Measurements from ENCODE around the gene MYH14. TPM values are rescaled to one million over a fixed set of nuclear protein-coding genes. Genes with fewer than 3 reads are reported as not detected.

Gene MYH14
- polyA plus RNA-seq, 1 donor (not counting 4 experiments of a cell fraction or from before 2014, with no cell fraction given): 0.20 TPM

GRCh38 chr19:50268041-50268440, 64.6 kb downstream of the MYH14 start:
- Histone ChIP-seq H3K9ac (ENCODE audit: control insufficient read depth, extremely low read depth, insufficient read depth, low read length) (no peak overlapping the region), H3K9me1 (ENCODE audit: control insufficient read depth, extremely low read depth, insufficient read depth, low read length) (no peaks in the 10 kb centered on the region), H3K27me3 (ENCODE audit: control insufficient read depth, extremely low read depth, insufficient read depth, low read length) (no peaks in the 10 kb centered on the region), H2AFZ (ENCODE audit: control insufficient read depth, low read length) (no peak overlapping the region), H3K4me3 (ENCODE audit: control insufficient read depth in 2 of 3, extremely low read depth in 1 of 3, insufficient read depth in 2 of 3, low read depth in 1 of 3, low read length in 3 of 3) (no peak overlapping the region), H3K79me2 (ENCODE audit: control insufficient read depth, insufficient read depth, low read length) (no peaks in the 10 kb centered on the region), H3K27ac (ENCODE audit: control insufficient read depth, insufficient read depth, low read length) (no peak overlapping the region), H3K9me3 (ENCODE audit: control insufficient read depth, low read depth, low read length) (no peaks in the 10 kb centered on the region), H3K4me1 (ENCODE audit: control insufficient read depth, extremely low read depth, insufficient read depth, low read length) (no peaks in the 10 kb centered on the region), H4K20me1 (ENCODE audit: control insufficient read depth, extremely low read depth, insufficient read depth, low read length) (no peaks in the 10 kb centered on the region), H3K4me2 (ENCODE audit: control insufficient read depth, extremely low read depth, insufficient read depth, low read depth, low read length) (no peak overlapping the region), H3K36me3 (ENCODE audit: control insufficient read depth in 2 of 2, extremely low read depth in 1 of 2, insufficient read depth in 2 of 2, low read length in 2 of 2) (no peaks in the 10 kb centered on the region)
- dilution Hi-C loops (cut with MboI; ENCODE audit: extremely low pct_ligation_motif_present, low sequenced_read_pairs): no loop called here
- DNase-seq (ENCODE audit: low read depth, low spot score): no peak
- TF ChIP-seq EZH2 (IDR thresholded peaks at IDR 0.05; ENCODE audit: low read length): no peak
- TF ChIP-seq, protein P1, sequence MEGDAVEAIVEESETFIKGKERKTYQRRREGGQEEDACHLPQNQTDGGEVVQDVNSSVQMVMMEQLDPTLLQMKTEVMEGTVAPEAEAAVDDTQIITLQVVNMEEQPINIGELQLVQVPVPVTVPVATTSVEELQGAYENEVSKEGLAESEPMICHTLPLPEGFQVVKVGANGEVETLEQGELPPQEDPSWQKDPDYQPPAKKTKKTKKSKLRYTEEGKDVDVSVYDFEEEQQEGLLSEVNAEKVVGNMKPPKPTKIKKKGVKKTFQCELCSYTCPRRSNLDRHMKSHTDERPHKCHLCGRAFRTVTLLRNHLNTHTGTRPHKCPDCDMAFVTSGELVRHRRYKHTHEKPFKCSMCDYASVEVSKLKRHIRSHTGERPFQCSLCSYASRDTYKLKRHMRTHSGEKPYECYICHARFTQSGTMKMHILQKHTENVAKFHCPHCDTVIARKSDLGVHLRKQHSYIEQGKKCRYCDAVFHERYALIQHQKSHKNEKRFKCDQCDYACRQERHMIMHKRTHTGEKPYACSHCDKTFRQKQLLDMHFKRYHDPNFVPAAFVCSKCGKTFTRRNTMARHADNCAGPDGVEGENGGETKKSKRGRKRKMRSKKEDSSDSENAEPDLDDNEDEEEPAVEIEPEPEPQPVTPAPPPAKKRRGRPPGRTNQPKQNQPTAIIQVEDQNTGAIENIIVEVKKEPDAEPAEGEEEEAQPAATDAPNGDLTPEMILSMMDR (optimal IDR thresholded peaks at IDR 0.05 in 1 of 3, IDR thresholded peaks at IDR 0.05 in 1 of 3, conservative IDR thresholded peaks at IDR 0.05 in 1 of 3; ENCODE audit: extremely low read depth in 1 of 3, insufficient read depth in 2 of 3, low read length in 3 of 3): no peak
- FAIRE-seq: no peak

DNA sequence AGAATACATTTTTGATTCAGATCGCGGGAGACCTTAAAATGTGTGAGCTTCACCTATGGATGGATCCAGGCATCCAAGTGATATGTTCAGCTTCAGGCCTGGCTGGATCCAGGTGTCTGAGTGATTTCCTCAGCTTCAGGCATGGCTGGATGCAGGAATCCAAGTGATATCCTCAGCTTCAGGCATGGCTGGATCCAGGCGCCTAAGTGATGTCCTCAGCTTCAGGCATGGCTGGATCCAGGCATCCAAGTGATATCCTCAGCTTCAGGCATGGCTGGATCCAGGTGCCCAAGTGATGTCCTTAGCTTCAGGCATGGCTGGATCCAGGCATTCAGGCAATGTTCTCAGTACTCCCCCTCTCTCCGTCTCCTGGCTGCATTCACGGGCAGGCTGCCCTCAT, 65.1 kb downstream of the MYH14 start:
- Histone ChIP-seq H3K4me1 (ENCODE audit: control insufficient read depth, extremely low read depth, insufficient read depth, low read length) (no peaks in the 10 kb centered on the region), H3K9ac (ENCODE audit: control insufficient read depth, extremely low read depth, insufficient read depth, low read length) (no peak overlapping the region), H3K27me3 (ENCODE audit: control insufficient read depth, extremely low read depth, insufficient read depth, low read length) (no peaks in the 10 kb centered on the region), H3K27ac (ENCODE audit: control insufficient read depth, insufficient read depth, low read length) (no peak overlapping the region), H3K9me1 (ENCODE audit: control insufficient read depth, extremely low read depth, insufficient read depth, low read length) (no peaks in the 10 kb centered on the region), H3K79me2 (ENCODE audit: control insufficient read depth, insufficient read depth, low read length) (no peaks in the 10 kb centered on the region), H3K4me3 (ENCODE audit: control insufficient read depth in 2 of 3, extremely low read depth in 1 of 3, insufficient read depth in 2 of 3, low read depth in 1 of 3, low read length in 3 of 3) (no peak overlapping the region), H3K9me3 (ENCODE audit: control insufficient read depth, low read depth, low read length) (no peaks in the 10 kb centered on the region), H2AFZ (ENCODE audit: control insufficient read depth, low read length) (no peak overlapping the region), H3K4me2 (ENCODE audit: control insufficient read depth, extremely low read depth, insufficient read depth, low read depth, low read length) (no peak overlapping the region), H4K20me1 (ENCODE audit: control insufficient read depth, extremely low read depth, insufficient read depth, low read length) (no peaks in the 10 kb centered on the region), H3K36me3 (ENCODE audit: control insufficient read depth in 2 of 2, extremely low read depth in 1 of 2, insufficient read depth in 2 of 2, low read length in 2 of 2) (no peaks in the 10 kb centered on the region)
- dilution Hi-C loops (cut with MboI; ENCODE audit: extremely low pct_ligation_motif_present, low sequenced_read_pairs): no loop called here
- DNase-seq (ENCODE audit: low read depth, low spot score) (no peak), FAIRE-seq (no peak)
- TF ChIP-seq, protein P1 (optimal IDR thresholded peaks at IDR 0.05 in 1 of 3, IDR thresholded peaks at IDR 0.05 in 1 of 3, conservative IDR thresholded peaks at IDR 0.05 in 1 of 3; ENCODE audit: extremely low read depth in 1 of 3, insufficient read depth in 2 of 3, low read length in 3 of 3): no peak
- no peak for TF ChIP-seq EZH2 (IDR thresholded peaks at IDR 0.05; ENCODE audit: low read length)
